Cardiac fibroblast (primary cell): Measurements from ENCODE around the gene PA2G4.

ENCODE experiments used
- DNase-seq, 2 donors: peaks; one replicate each; pipeline versions ENCODE4 v3.0.0 to v3.0.0-alpha.2; 2010; ENCODE audit warnings: low read depth in 2 of 2
- H3K4me3 ChIP-seq, 2 donors: replicated peaks in 1 of 2; 1 replicate in 1 of 2; 2 replicates in 1 of 2; pipeline ENCODE4 v1.5.1; 2011; ENCODE audit warnings: low read depth in 2 of 2, low read length in 2 of 2, mild to moderate bottlenecking in 2 of 2, moderate library complexity in 1 of 2
- TF ChIP-seq, protein P1 (sequence below): IDR thresholded peaks from one replicate; pipeline ENCODE4 v1.5.1; 2011; ENCODE audit warnings: low read depth, mild to moderate bottlenecking, low read length, inconsistent platforms

Gene PA2G4

DNA sequence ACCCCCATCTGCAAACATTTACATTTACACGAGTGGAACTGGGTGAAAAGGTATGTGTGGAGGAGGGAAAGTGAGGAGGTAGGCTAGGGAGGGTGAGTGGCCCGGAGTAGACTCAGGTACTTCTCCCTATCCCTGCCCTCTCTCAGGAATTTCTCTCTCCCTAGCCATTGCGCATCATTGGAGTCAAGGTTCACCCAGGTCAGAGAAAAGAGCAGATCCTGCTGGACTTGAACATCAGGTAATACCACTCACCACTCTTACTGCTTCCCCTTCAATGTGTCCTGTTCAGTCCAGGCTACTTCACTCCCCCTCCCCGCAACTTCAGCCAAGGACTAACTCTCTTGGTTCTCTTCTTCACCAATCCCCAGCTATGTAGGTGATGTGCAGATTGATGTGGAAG, 26.5 kb downstream of the PA2G4 start:
- TF ChIP-seq, protein P1, sequence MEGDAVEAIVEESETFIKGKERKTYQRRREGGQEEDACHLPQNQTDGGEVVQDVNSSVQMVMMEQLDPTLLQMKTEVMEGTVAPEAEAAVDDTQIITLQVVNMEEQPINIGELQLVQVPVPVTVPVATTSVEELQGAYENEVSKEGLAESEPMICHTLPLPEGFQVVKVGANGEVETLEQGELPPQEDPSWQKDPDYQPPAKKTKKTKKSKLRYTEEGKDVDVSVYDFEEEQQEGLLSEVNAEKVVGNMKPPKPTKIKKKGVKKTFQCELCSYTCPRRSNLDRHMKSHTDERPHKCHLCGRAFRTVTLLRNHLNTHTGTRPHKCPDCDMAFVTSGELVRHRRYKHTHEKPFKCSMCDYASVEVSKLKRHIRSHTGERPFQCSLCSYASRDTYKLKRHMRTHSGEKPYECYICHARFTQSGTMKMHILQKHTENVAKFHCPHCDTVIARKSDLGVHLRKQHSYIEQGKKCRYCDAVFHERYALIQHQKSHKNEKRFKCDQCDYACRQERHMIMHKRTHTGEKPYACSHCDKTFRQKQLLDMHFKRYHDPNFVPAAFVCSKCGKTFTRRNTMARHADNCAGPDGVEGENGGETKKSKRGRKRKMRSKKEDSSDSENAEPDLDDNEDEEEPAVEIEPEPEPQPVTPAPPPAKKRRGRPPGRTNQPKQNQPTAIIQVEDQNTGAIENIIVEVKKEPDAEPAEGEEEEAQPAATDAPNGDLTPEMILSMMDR, result no peak
- H3K4me3 ChIP-seq, result no peak overlapping the region
- DNase-seq, result no peak

DNA sequence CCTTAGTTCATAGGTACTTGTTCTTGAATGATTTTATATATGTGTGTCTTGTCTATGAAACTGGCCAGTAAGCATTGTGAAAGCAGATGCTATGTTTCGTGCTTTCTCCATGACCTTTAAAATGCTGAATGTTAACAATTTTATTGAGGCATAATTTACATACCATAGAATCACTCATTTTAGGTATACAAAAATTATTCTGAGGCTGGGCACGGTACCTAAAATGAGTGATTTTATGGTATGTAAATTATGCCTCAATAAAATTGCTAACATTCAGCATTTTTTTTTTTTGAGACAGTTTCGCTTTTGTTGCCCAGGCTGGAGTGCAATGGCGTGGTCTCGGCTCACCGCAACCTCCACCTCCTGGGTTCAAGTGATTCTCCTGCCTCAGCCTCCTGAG, 30.5 kb downstream of the PA2G4 start:
- DNase-seq, result no peak
- TF ChIP-seq, protein P1, result no peak
- no peak overlapping the region for H3K4me3 ChIP-seq

DNA sequence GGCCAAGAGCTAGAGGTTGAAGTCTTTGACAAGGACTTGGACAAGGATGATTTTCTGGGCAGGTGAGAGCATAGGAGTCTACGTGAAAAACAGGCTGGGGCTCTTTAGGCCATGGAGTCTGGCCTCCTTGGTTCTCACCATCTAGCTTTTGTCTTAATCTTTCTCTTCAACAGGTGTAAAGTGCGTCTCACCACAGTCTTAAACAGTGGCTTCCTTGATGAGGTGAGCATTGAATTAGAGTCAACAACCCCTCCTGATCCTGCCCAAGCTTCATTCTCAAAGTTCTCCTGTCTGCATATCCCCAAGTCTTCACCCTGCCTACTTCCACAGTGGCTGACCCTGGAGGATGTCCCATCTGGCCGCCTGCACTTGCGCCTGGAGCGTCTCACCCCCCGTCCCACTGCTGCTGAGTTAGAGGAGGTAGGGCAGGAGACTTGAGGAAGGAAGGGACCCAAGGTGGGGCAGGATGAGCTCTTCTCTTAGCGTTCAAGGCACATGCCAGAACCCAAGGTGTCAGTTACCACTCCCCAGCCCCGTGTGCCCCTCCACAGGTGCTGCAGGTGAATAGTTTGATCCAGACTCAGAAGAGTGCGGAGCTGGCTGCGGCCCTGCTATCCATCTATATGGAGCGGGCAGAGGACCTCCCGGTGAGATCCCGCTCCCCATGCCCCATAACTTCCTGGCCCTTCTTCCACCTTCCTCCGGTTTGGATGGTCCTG, 33.7 kb downstream of the PA2G4 start:
- no peak for DNase-seq
- TF ChIP-seq, protein P1, result no peak
- no peak overlapping the region for H3K4me3 ChIP-seq

DNA sequence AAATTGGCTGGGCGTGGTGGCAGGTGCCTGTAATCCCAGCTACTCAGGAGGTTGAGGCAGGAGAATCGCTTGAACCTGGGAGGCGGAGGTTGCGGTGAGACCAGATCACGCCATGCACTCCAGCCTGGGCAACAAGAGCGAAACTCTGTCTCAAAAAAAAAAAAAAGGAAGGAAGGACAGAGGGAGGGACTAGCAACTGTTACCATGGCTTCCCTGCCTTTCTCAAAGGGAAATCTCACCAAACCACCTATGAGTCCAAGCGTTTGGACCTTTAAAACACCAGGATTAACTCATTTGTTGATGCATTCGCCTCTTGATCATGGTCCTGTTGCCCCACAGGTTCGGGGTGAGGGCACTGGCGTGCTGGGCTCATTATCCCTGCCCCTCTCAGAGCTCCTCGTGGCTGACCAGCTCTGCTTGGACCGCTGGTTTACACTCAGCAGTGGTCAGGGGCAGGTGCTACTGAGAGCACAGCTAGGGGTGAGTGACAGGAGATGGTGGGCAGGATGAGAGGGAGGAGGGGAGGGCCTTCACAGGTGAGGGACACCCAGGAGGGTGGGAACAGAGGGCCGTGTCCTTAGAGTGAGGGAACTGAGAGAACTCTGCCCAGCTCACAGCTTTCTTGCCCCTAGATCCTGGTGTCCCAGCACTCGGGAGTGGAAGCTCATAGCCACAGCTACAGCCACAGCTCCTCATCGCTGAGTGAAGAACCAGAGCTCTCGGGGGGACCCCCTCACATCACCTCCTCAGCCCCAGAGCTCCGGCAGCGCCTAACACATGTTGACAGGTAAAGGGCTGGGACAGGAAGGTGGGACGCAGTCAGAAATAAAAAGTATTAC, 37.8 kb downstream of the PA2G4 start:
- H3K4me3 ChIP-seq, result no peak overlapping the region
- no peak for DNase-seq
- TF ChIP-seq, protein P1, result no peak

DNA sequence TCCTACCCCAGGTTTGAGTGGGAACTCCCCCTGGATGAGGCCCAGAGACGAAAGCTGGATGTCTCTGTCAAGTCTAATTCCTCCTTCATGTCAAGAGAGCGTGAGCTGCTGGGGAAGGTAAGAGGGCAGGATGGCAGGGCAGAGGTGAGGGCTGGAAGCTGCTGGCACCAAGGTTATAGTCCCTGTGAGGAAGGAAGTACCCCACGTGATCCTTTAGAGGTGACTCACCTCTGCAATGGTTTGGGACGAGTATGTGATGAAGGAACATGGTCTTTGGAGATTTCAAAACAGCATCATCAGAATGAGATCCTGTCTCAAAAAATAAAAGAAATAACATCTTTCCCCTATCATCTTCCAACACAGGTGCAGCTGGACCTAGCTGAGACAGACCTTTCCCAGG, 38.9 kb downstream of the PA2G4 start:
- no peak overlapping the region for H3K4me3 ChIP-seq
- DNase-seq, result peak in 1 of 2 donors; percentile 35

DNA sequence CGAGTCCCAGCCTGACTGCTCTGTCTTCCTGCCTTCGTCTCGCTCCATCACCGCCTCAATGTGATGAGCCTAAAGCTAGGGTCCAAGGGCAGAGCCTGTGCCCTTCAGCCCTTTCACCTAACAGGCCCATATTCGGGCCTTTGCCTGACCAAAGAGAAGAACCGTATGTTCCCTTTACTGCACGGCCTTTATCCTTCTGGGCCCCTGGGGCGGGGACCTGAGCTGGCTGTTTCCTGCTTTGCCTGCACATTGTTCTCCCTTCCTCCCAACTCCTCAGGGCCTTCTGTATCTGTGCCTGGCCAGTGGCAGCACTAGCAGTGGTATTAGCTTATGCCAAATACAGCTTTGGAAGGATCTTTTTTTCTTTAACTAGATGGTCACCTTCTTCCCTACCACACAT, 39.5 kb downstream of the PA2G4 start:
- no peak for DNase-seq
- TF ChIP-seq, protein P1, result no peak
- H3K4me3 ChIP-seq, result no peak overlapping the region

More for the DNA sequence above, 38.9 kb downstream of the PA2G4 start:
- TF ChIP-seq, protein P1, result no peak
